GOT3 (cell line): Measurements from ENCODE around the gene PTPRG.
"Not testable (repeated sequence)": the region's sequence is repeated elsewhere in the genome, so short reads cannot be mapped to it uniquely, and the experiment has no call there.

Source experiments
- DNase-seq: peaks from one replicate; lab custom pipeline; 2025; ENCODE audit warnings: mixed read lengths; lab: John Stamatoyannopoulos, UW

The PTPRG gene

GRCh38 chr3:61796088-61796680 is 234.8 kb downstream of the PTPRG start:
- no peak for DNase-seq

GRCh38 chr3:61796911-61797310 is 235.5 kb downstream of the PTPRG start:
- no peak for DNase-seq

GRCh38 chr3:61802772-61803171 is 241.4 kb downstream of the PTPRG start:
- no peak for DNase-seq

DNA sequence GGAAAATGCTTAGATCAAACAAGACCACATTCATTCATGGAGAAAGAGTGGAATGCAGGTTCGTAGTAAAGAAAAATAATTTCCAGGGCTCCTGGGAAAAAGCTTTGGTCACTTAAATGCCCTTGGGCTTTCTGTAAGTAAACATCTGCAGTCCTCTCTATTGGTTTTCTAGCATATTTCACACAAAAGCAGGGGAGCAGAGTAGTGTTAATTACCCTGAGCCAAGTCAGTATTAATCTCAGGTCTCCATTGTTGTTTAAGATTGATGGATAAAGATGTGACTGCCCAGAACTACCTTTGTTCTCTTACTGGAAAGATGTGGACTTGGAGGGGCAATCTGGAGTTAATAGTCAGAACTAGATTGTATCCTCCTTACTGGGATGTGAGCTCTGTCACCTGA is 242.6 kb downstream of the PTPRG start:
- DNase-seq = no peak

DNA sequence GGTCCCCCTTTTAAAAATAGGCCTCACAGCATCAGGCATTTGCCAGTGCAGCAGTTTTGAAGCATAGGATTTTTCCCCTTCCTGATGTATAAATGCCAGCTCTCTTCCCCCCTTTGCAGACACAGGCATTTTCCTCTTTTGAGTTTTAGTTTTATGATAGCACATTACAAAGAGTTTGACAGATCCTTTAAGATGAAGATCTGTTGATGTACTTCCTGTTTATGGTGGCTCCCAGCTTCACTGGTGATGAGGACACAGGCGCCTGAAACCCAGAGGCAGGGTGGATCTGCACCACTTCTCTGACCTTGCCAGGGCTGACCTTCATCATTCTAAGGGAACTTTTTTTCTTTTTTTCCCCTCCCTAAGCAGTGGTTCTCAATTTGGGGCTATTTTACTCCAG is 243.4 kb downstream of the PTPRG start:
- no peak for DNase-seq

- no peak for DNase-seq
Observed at GRCh38 chr3:61805510-61806080, 244.2 kb downstream of the PTPRG start.

- DNase-seq = no peak
Observed at GRCh38 chr3:61806810-61807209, 245.4 kb downstream of the PTPRG start.

GRCh38 chr3:61807865-61808276 is 246.5 kb downstream of the PTPRG start:
- DNase-seq = no peak

GRCh38 chr3:61808526-61808925 is 247.2 kb downstream of the PTPRG start:
- DNase-seq = no peak

DNA sequence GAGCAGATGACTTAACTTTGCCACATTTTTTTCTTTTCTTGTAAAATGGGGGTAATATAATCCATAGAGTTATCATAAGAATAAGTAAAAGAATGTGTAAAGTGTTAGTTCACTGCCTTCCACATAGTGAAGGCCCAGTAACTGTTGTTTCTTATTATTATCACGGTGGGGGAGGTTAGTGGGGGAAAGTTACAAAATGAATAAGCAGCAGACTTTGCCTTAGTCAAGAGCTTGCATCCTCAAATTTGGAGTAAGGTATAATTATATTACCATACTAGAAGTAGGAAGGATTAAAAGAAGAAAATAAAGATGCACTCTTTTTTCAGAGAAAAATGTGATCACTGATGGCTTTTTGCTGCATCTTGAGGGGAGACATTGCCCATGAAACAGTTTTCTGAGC is 247.6 kb downstream of the PTPRG start:
- DNase-seq = no peak

- no peak for DNase-seq
Observed at GRCh38 chr3:61809879-61810278, 248.5 kb downstream of the PTPRG start.

- DNase-seq = no peak
Observed at GRCh38 chr3:61810953-61811497, 249.7 kb downstream of the PTPRG start.

DNA sequence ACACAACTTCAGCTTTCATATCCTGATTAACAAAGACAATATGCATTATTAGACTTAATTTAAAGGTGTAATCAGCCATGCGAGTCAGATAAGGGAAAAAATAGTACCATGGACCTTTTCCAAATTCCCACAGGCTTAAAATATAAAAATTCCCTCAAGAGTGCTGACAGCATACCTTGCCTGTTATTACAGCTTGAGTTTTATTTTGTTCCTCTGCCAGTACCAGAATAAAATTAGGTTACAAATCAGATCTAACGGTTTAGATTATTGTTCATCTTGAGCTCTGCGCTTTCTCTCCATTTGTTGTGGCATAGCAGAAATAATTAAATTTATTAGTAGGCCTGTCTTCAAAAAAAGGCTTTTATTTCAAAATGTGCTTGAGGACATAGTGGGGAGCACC is 250.3 kb downstream of the PTPRG start:
- no peak for DNase-seq

- no peak for DNase-seq
Observed at GRCh38 chr3:61812085-61812484, 250.7 kb downstream of the PTPRG start.

DNA sequence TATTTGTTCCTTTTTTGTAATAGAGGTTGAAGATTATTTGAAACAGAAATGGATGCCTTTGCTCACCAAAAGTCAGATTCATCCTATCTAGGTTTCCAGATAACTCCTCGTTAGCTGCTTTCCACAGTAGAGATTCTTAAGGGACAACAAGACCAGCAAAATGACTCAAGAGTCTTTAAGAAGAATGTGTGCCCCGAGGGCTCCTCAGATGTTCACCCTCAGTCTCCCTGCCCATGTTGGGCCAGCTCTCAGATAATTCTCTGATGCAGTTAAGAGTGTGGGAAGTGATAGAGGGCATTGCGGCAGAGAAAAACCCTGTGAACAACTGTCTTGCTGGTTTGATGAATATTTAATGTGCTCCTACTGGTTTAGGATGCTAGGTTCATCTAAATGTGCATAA is 251.1 kb downstream of the PTPRG start:
- no peak for DNase-seq

DNA sequence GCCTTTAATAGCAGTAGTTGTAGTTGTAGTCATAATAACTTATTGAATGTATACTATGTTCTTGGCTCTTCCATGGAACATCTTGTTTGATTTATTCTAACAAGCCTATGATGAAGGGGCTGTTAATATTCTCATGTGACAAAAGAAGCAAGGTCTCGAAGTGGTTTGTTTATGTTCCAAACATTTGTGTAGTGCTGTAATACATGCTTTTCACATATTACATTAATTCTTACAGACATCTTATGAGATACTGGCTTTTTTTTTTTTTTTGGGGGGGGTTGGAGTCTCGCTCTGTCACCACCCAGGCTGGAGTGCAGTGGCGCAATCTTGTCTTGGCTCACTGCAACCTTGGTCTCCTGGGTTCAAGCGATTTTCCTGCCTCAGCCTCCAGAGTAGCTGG is 252.3 kb downstream of the PTPRG start:
- no peak for DNase-seq

DNA sequence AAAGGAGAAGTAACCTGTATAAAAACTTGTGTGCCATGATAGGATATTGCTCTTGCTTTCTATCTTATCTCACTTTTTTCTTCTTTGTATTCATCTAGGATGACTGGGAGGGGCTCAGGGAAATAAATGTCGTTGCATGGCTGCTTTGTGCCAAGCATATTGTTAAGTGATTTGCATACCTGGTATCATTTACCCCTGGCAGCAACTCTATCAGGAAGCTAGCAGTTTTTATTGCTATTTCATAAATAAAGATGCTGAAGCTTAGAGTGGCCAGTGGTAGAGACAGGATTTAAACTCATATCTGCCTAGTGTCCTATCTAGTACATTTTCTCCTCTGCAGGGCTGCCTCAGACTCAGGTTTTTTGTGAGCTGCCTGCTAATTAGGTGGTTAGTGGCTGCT is 253.3 kb downstream of the PTPRG start:
- DNase-seq = no peak

GRCh38 chr3:61816304-61816703 is 254.9 kb downstream of the PTPRG start:
- DNase-seq = not testable (repeated sequence)

DNA sequence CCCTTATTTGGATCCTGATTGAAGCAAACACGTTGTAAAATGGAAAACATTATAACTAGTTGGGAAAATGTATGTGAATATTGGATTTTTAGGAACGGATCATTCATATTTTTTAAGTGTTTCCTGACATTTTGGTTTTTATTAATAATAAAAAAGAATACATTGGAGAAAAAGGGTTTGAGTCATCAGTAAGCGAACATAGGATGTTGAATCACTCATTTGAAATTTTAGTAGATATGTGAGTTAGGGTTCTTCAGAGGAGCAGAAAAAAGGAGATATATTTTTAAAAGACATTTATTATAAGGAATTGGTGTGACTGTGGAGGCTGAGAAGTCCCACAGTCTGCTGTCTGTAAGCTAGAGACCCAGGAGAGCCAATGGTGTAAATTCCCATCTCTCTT is 258.5 kb downstream of the PTPRG start:
- DNase-seq = no peak

GRCh38 chr3:61820306-61820992 is 259.1 kb downstream of the PTPRG start:
- no peak for DNase-seq

DNA sequence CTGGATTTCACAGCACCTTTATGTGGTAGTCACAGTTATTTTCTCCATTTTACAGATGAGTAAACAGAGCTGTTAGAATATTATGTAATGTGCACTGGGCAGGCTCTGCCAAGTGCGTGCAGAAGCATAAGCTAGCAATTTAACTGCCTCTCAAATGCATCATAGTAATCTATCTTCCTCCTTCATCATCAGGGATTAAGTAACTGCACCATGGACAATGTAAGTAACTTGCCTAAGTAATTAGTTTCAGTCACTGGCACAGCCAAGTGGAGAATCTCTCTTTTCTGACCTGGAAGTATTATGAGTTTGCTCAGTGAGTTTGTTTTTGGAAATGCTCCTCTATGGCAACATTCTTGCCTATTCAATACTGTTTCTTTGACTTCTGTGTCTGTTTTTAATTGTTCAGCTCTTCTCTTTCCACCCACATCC is 260.5 kb downstream of the PTPRG start:
- DNase-seq = no peak

- DNase-seq = no peak
Observed at GRCh38 chr3:61822588-61822987, 261.2 kb downstream of the PTPRG start.

- no peak for DNase-seq
Observed at GRCh38 chr3:61824553-61825135, 263.3 kb downstream of the PTPRG start.
